Measurements from ENCODE around the gene TAF10. TPM values are rescaled to one million over a fixed set of nuclear protein-coding genes. Genes with fewer than 3 reads are reported as not detected.
A peak's percentile ranks its signal among the peaks of the same experiment; 100 is the strongest.

Gene TAF10
- total and polyA plus RNA-seq, 2 of the 13 experiments (the other 11 are each of a cell fraction or from before 2014, with no cell fraction given) = 71.3 to 134 TPM

DNA sequence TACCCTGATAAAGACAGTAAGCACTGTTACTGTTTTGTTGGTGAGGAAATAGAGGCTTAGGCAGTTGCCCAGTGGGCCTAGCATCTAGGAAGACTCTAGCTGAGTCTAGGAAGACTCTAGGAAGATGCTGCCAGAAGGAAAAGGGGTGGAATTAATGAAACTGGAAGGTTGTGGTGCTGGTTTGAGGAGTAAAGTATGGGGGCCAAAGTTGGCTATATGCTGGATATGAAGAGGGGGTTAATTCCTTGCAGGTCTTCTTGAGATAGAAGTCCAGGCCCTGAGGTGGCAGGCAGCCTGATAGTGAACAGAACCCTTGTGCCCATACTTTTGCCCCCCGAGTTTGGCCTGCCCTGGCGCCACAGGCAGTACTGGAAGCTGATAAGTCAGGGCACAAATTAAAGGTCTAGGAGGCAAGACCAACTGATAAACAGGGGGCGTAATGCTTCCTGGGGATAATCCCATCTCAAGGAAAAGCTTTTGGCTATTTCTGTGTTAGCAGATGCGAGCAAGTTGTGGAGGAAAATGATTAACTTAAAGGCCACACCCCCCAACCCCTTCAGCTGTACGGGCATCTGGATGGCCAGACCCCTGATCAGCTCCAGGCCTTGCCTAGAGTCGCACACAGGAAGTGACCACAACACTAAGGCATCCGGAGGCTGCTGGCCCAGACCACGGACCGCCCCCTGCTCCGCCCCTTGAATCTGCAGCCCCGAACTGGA lies 5.4 kb downstream of the TAF10 start (continued):
- TF ChIP-seq CTCF (CRISPR knock-in tag; IDR thresholded peaks at IDR 0.05) (peak; percentile 34), ZNF780A (CRISPR knock-in tag; IDR thresholded peaks at IDR 0.05) (no peak), MBD4 (IDR thresholded peaks at IDR 0.05; ENCODE audit: borderline replicate concordance, low read length) (no peak), ZNF703 (CRISPR knock-in tag; IDR thresholded peaks at IDR 0.05; ENCODE audit: borderline replicate concordance) (no peak), ONECUT2 (CRISPR knock-in tag; IDR thresholded peaks at IDR 0.05) (no peak), SCMH1 (CRISPR knock-in tag; IDR thresholded peaks at IDR 0.05; ENCODE audit: borderline replicate concordance) (no peak), NFE2 (CRISPR knock-in tag; IDR thresholded peaks at IDR 0.05) (no peak), NFAT5 (CRISPR knock-in tag; IDR thresholded peaks at IDR 0.05) (no peak), SP5 (CRISPR knock-in tag; IDR thresholded peaks at IDR 0.05; ENCODE audit: borderline replicate concordance, low read depth) (peak; percentile 94), ZNF160 (CRISPR knock-in tag; IDR thresholded peaks at IDR 0.05) (no peak), SP1 (IDR thresholded peaks at IDR 0.05) (no peak), SP1 (CRISPR knock-in tag; IDR thresholded peaks at IDR 0.05) (peak; percentile 71; the same call in 1 of the 2 replicates), KAT8 (CRISPR knock-in tag; IDR thresholded peaks at IDR 0.05) (peak; percentile 61; the same call in 1 of the 2 replicates), MIXL1 (CRISPR knock-in tag; IDR thresholded peaks at IDR 0.05) (no peak), GATAD1 (CRISPR knock-in tag; IDR thresholded peaks at IDR 0.05) (peak; percentile 63), ISL2 (CRISPR knock-in tag; IDR thresholded peaks at IDR 0.05) (no peak), ZNF546 (CRISPR knock-in tag; conservative IDR thresholded peaks at IDR 0.05) (no peak)
- TF ChIP-seq, protein P1, sequence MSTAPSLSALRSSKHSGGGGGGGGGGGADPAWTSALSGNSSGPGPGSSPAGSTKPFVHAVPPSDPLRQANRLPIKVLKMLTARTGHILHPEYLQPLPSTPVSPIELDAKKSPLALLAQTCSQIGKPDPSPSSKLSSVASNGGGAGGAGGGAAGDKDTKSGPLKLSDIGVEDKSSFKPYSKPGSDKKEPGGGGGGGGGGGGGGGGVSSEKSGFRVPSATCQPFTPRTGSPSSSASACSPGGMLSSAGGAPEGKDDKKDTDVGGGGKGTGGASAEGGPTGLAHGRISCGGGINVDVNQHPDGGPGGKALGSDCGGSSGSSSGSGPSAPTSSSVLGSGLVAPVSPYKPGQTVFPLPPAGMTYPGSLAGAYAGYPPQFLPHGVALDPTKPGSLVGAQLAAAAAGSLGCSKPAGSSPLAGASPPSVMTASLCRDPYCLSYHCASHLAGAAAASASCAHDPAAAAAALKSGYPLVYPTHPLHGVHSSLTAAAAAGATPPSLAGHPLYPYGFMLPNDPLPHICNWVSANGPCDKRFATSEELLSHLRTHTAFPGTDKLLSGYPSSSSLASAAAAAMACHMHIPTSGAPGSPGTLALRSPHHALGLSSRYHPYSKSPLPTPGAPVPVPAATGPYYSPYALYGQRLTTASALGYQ (CRISPR knock-in tag; IDR thresholded peaks at IDR 0.05) = no peak
- TF ChIP-seq, protein P2, sequence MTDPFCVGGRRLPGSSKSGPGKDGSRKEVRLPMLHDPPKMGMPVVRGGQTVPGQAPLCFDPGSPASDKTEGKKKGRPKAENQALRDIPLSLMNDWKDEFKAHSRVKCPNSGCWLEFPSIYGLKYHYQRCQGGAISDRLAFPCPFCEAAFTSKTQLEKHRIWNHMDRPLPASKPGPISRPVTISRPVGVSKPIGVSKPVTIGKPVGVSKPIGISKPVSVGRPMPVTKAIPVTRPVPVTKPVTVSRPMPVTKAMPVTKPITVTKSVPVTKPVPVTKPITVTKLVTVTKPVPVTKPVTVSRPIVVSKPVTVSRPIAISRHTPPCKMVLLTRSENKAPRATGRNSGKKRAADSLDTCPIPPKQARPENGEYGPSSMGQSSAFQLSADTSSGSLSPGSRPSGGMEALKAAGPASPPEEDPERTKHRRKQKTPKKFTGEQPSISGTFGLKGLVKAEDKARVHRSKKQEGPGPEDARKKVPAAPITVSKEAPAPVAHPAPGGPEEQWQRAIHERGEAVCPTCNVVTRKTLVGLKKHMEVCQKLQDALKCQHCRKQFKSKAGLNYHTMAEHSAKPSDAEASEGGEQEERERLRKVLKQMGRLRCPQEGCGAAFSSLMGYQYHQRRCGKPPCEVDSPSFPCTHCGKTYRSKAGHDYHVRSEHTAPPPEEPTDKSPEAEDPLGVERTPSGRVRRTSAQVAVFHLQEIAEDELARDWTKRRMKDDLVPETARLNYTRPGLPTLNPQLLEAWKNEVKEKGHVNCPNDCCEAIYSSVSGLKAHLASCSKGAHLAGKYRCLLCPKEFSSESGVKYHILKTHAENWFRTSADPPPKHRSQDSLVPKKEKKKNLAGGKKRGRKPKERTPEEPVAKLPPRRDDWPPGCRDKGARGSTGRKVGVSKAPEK (CRISPR knock-in tag; IDR thresholded peaks at IDR 0.05; ENCODE audit: borderline replicate concordance) = no peak

Measured in HepG2 (cell line).